DND-41 (cell line): ENCODE measurements around the gene TTC36.
"Not testable (repeated sequence)": the region's sequence is repeated elsewhere in the genome, so short reads cannot be mapped to it uniquely, and the experiment has no call there.

Source experiments
- ATAC-seq: fragments of 200-7000 bp; cut with Tn5 transposase; 3 replicates; pipeline ENCODE4 v1.9.1; 2021; ENCODE audit warnings: low read depth; ENCODE audit not compliant: insufficient read depth
- DNase-seq: peaks from one replicate; pipeline ENCODE4 v3.0.0-alpha.2; 2020
- H2AFZ ChIP-seq: 2 replicates; pipeline ENCODE4 v1.6.0; 2012; ENCODE audit warnings: low read depth, low read length
- H3K27ac ChIP-seq: 2 replicates; pipeline ENCODE4 v1.5.1; 2012; ENCODE audit warnings: low read length, inconsistent platforms
- H3K27me3 ChIP-seq: fragments of 200-600 bp; sonication (generic); 2 replicates; pipeline ENCODE4 v1.6.0; 2012; ENCODE audit warnings: low read length, mild to moderate bottlenecking, inconsistent platforms; ENCODE audit not compliant: insufficient read depth, poor library complexity
- H3K36me3 ChIP-seq: 2 replicates; pipeline ENCODE4 v1.5.1; 2012; ENCODE audit warnings: low read length, inconsistent platforms; ENCODE audit not compliant: insufficient read depth
- H3K4me1 ChIP-seq: 2 replicates; pipeline ENCODE4 v1.5.1; 2012; ENCODE audit warnings: mild to moderate bottlenecking, low read length; ENCODE audit not compliant: insufficient read depth
- H3K4me2 ChIP-seq: 2 replicates; pipeline ENCODE4 v1.6.0; 2012; ENCODE audit warnings: mild to moderate bottlenecking, moderate library complexity, low read length, inconsistent platforms; ENCODE audit not compliant: insufficient read depth
- H3K4me3 ChIP-seq, 2 experiments: fragments of 200-600 bp in 1 of 2; shearing (Covaris generic) in 1 of 2; 2 replicates each; pipeline ENCODE4 v1.5.1; 2012 to 2016; ENCODE audit warnings: inconsistent platforms in 2 of 2, low read length in 2 of 2, mild to moderate bottlenecking in 2 of 2, low read depth in 1 of 2, moderate library complexity in 1 of 2
- H3K79me2 ChIP-seq: 2 replicates; pipeline ENCODE4 v1.6.0; 2012; ENCODE audit warnings: low read length, inconsistent platforms; ENCODE audit not compliant: insufficient read depth
- H3K9ac ChIP-seq: 2 replicates; pipeline ENCODE4 v1.6.0; 2012; ENCODE audit warnings: low read depth, mild to moderate bottlenecking, inconsistent platforms, low read length, moderate library complexity
- H3K9me3 ChIP-seq: 2 replicates; pipeline ENCODE4 v1.5.1; 2012; ENCODE audit warnings: low read length, moderate library complexity, mild to moderate bottlenecking, inconsistent platforms; ENCODE audit not compliant: insufficient read depth, severe bottlenecking
- H4K20me1 ChIP-seq: 2 replicates; pipeline ENCODE4 v1.6.0; 2012; ENCODE audit warnings: low read length; ENCODE audit not compliant: insufficient read depth
- CTCF ChIP-seq: IDR thresholded peaks from 2 replicates; pipeline ENCODE4 v1.5.1; 2012; ENCODE audit warnings: borderline replicate concordance, low read length, moderate library complexity, mild to moderate bottlenecking; ENCODE audit not compliant: poor library complexity, severe bottlenecking; ENCODE audit errors: extremely low read depth
- EZH2 ChIP-seq: IDR thresholded peaks from 3 replicates; pipeline ENCODE4 v1.6.1; 2012; ENCODE audit warnings: borderline replicate concordance, low read depth, mild to moderate bottlenecking, moderate library complexity, low read length, inconsistent platforms; ENCODE audit not compliant: severe bottlenecking

The TTC36 gene

GRCh38 chr11:118574636-118575035 is 47.4 kb downstream of the TTC36 start:
- TF ChIP-seq EZH2 (no peak), CTCF (no peak)
- H3K4me3 ChIP-seq, result peak overlapping the region in 1 of 2 experiments; percentile 16; a peak in 1 of 4 replicates
- H3K27ac ChIP-seq, result no peak overlapping the region
- no peaks in the 10 kb centered on the region for H3K27me3 ChIP-seq
- peaks cover 81% of the 10 kb centered on the region for H3K79me2 ChIP-seq
- H3K4me2 ChIP-seq, result peak overlapping the region; percentile 76; the same call in 1 of the 2 replicates
- peaks cover 13% of the 10 kb centered on the region for H3K36me3 ChIP-seq
- no peak overlapping the region for H3K9ac ChIP-seq
- peaks cover 35% of the 10 kb centered on the region for H4K20me1 ChIP-seq
- ATAC-seq (no peak), DNase-seq (no peak)
- no peak overlapping the region for H2AFZ ChIP-seq
- no peaks in the 10 kb centered on the region for H3K9me3 ChIP-seq
- H3K4me1 ChIP-seq, result peaks cover 33% of the 10 kb centered on the region

- ATAC-seq, H3K9me3 ChIP-seq, H3K27me3 ChIP-seq, DNase-seq, H3K27ac ChIP-seq, H3K4me2 ChIP-seq, H3K9ac ChIP-seq, H3K4me3 ChIP-seq, H2AFZ ChIP-seq: not testable (repeated sequence)
- Histone ChIP-seq H3K4me1 (peaks cover 23% of the 10 kb centered on the region), H4K20me1 (peaks cover 50% of the 10 kb centered on the region), H3K36me3 (peaks cover 33% of the 10 kb centered on the region), H3K79me2 (peaks cover 90% of the 10 kb centered on the region)
Observed at GRCh38 chr11:118577995-118578394, 50.7 kb downstream of the TTC36 start.
